Measurements from ENCODE around the gene TBXAS1.
A peak's percentile ranks its signal among the peaks of the same experiment; 100 is the strongest.

The TBXAS1 gene

GRCh38 chr7:140050100-140050499 is 221.0 kb downstream of the TBXAS1 start:
- no peak for DNase-seq (ENCODE audit: low spot score)

- no peak for DNase-seq (ENCODE audit: low spot score)
These were observed 222.8 kb downstream of the TBXAS1 start for GRCh38 chr7:140051820-140052219.

GRCh38 chr7:140053812-140054539 is 224.9 kb downstream of the TBXAS1 start:
- no peak for DNase-seq (ENCODE audit: low spot score)

GRCh38 chr7:140054751-140055150 is 225.7 kb downstream of the TBXAS1 start:
- no peak for DNase-seq (ENCODE audit: low spot score)

- no peak for DNase-seq (ENCODE audit: low spot score)
These were observed 226.8 kb downstream of the TBXAS1 start for GRCh38 chr7:140055833-140056232.

- no peak for DNase-seq (ENCODE audit: low spot score)
These were observed 227.5 kb downstream of the TBXAS1 start for GRCh38 chr7:140056431-140057142.

- DNase-seq (ENCODE audit: low spot score) = no peak
These were observed 228.1 kb downstream of the TBXAS1 start for GRCh38 chr7:140057143-140057535.

GRCh38 chr7:140058517-140058916 is 229.5 kb downstream of the TBXAS1 start:
- no peak for DNase-seq (ENCODE audit: low spot score)

GRCh38 chr7:140059273-140060242 is 230.5 kb downstream of the TBXAS1 start:
- no peak for DNase-seq (ENCODE audit: low spot score)

- DNase-seq (ENCODE audit: low spot score) = peak; percentile 22
These were observed 231.2 kb downstream of the TBXAS1 start for GRCh38 chr7:140060243-140060630.

- DNase-seq (ENCODE audit: low spot score) = no peak
These were observed 231.9 kb downstream of the TBXAS1 start for GRCh38 chr7:140060788-140061606.

- no peak for DNase-seq (ENCODE audit: low spot score)
These were observed 232.5 kb downstream of the TBXAS1 start for GRCh38 chr7:140061607-140061930.

- DNase-seq (ENCODE audit: low spot score) = peak; percentile 12
These were observed 233.1 kb downstream of the TBXAS1 start for GRCh38 chr7:140062118-140062527.

GRCh38 chr7:140062528-140063299 is 233.7 kb downstream of the TBXAS1 start, which contains the start of gene PARP12:
PARP12 (minus strand) TSS chr7:140062951; CDS start chr7:140062847, 104 bp downstream.
- DNase-seq (ENCODE audit: low spot score) = peak; percentile 91

- no peak for DNase-seq (ENCODE audit: low spot score)
These were observed 238.0 kb downstream of the TBXAS1 start for GRCh38 chr7:140067052-140067451.

GRCh38 chr7:140068033-140068432 is 239.0 kb downstream of the TBXAS1 start:
- DNase-seq (ENCODE audit: low spot score) = no peak

- no peak for DNase-seq (ENCODE audit: low spot score)
These were observed 240.4 kb downstream of the TBXAS1 start for GRCh38 chr7:140069298-140069949.

All from activated CD4-positive, alpha-beta T cell treated with anti-CD3 and anti-CD28 coated beads, Interleukin-2, Interleukin-4, amounts not matched to agents 100 ng/mL and 50 ng/mL, durations not matched to agents 16 hours and 8 hours (primary cell).